CD14-positive monocyte (primary cell): ENCODE results near the gene KRTAP13-2. TPM values are rescaled to one million over a fixed set of nuclear protein-coding genes. Genes with fewer than 3 reads are reported as not detected.

Experiments
- DNase-seq, 3 donors: peaks; one replicate each; pipeline ENCODE4 v3.0.0-alpha.2; 2011 to 2022
- H2AFZ ChIP-seq: 2 replicates; pipeline ENCODE4 v1.6.0; 2012; ENCODE audit warnings: mild to moderate bottlenecking, low read depth, low read length, inconsistent platforms; ENCODE audit not compliant: insufficient read depth, poor library complexity, severe bottlenecking
- H3K27ac ChIP-seq, 2 donors: 1 replicate in 1 of 2; 2 replicates in 1 of 2; pipeline ENCODE4 v1.5.1; 2012 to 2013; ENCODE audit warnings: low read length in 2 of 2, control low read depth in 1 of 2, inconsistent platforms in 1 of 2, low read depth in 1 of 2, mild to moderate bottlenecking in 1 of 2
- H3K27me3 ChIP-seq, 2 donors: one replicate each; pipeline versions ENCODE4 v1.6.0 to v1.6.1; 2011 to 2013; ENCODE audit warnings: low read length in 2 of 2; ENCODE audit not compliant: control insufficient read depth in 2 of 2, insufficient read depth in 2 of 2
- H3K36me3 ChIP-seq, 2 donors: replicated peaks in 1 of 2; 1 replicate in 1 of 2; 2 replicates in 1 of 2; pipeline versions ENCODE4 v1.5.1 to v1.6.1; 2012 to 2013; ENCODE audit warnings: low read length in 2 of 2, control low read depth in 1 of 2, inconsistent platforms in 1 of 2, mild to moderate bottlenecking in 1 of 2; ENCODE audit not compliant: insufficient read depth in 2 of 2, control insufficient read depth in 1 of 2
- H3K4me1 ChIP-seq, 2 donors: 1 replicate in 1 of 2; 2 replicates in 1 of 2; pipeline versions ENCODE4 v1.5.1 to v1.6.1; 2012 to 2013; ENCODE audit warnings: low read length in 2 of 2, control low read depth in 1 of 2, inconsistent platforms in 1 of 2, mild to moderate bottlenecking in 1 of 2, moderate library complexity in 1 of 2; ENCODE audit not compliant: insufficient read depth in 2 of 2, control insufficient read depth in 1 of 2
- H3K4me2 ChIP-seq: replicated peaks from 2 replicates; pipeline ENCODE3; 2012; ENCODE audit warnings: low read length, moderate library complexity, mild to moderate bottlenecking; ENCODE audit not compliant: poor library complexity, severe bottlenecking; ENCODE audit errors: extremely low read depth
- H3K4me3 ChIP-seq, 3 experiments: fragments of 200-600 bp in 1 of 3; sonication (generic) in 1 of 3; replicated peaks in 1 of 3; 1 replicate in 2 of 3; 2 replicates in 1 of 3; pipeline ENCODE4 v1.5.1; 2011 to 2013; ENCODE audit warnings: low read length in 3 of 3, mild to moderate bottlenecking in 3 of 3, control low read depth in 2 of 3, low read depth in 2 of 3, inconsistent platforms in 1 of 3, moderate library complexity in 1 of 3
- H3K79me2 ChIP-seq: 2 replicates; pipeline ENCODE4 v1.6.0; 2012; ENCODE audit warnings: mild to moderate bottlenecking, control low read depth, inconsistent platforms, low read length, moderate library complexity; ENCODE audit not compliant: insufficient read depth
- H3K9ac ChIP-seq: 2 replicates; pipeline ENCODE4 v1.6.0; 2017; ENCODE audit warnings: low read length, mild to moderate bottlenecking; ENCODE audit not compliant: insufficient read depth, poor library complexity, severe bottlenecking
- H3K9me3 ChIP-seq, 2 donors: replicated peaks in 1 of 2; 1 replicate in 1 of 2; 2 replicates in 1 of 2; pipeline versions ENCODE4 v1.5.1 to v1.6.1; 2012 to 2013; ENCODE audit warnings: low read length in 2 of 2, control low read depth in 1 of 2; ENCODE audit not compliant: control insufficient read depth in 1 of 2, insufficient read depth in 1 of 2
- H4K20me1 ChIP-seq: 2 replicates; pipeline ENCODE4 v1.6.0; 2012; ENCODE audit warnings: mild to moderate bottlenecking, low read length, control low read depth, moderate library complexity; ENCODE audit not compliant: insufficient read depth
- H3K27ac Mint-ChIP-seq, 7 donors: one replicate each; pipeline ENCODE4 v1.8.0; 2020; ENCODE audit warnings: mild to moderate bottlenecking in 7 of 7, mixed read lengths in 7 of 7, moderate library complexity in 6 of 7, inconsistent platforms in 2 of 7
- H3K27me3 Mint-ChIP-seq, 3 donors: one replicate each; pipeline ENCODE4 v1.8.0; 2021 to 2022; ENCODE audit warnings: low read depth in 3 of 3, mild to moderate bottlenecking in 3 of 3, mixed read lengths in 3 of 3, moderate library complexity in 3 of 3, inconsistent platforms in 1 of 3
- H3K36me3 Mint-ChIP-seq, 2 donors: one replicate each; pipeline ENCODE4 v1.8.0; 2020; ENCODE audit warnings: mixed read lengths in 2 of 2, inconsistent platforms in 1 of 2, mild to moderate bottlenecking in 1 of 2
- H3K4me1 Mint-ChIP-seq: one replicate; pipeline ENCODE4 v1.8.0; 2020; ENCODE audit warnings: mild to moderate bottlenecking, mixed read lengths
- H3K4me3 Mint-ChIP-seq, 2 donors: one replicate each; pipeline ENCODE4 v1.8.0; 2020; ENCODE audit warnings: mild to moderate bottlenecking in 2 of 2, mixed read lengths in 2 of 2, moderate library complexity in 1 of 2
- H3K9me3 Mint-ChIP-seq, 7 donors: one replicate each; pipeline ENCODE4 v1.8.0; 2020 to 2022; ENCODE audit warnings: mixed read lengths in 7 of 7, mild to moderate bottlenecking in 6 of 7, moderate library complexity in 6 of 7, inconsistent platforms in 2 of 7
- WGBS: methylation state at CpG from one replicate; pipeline ENCODE4 v1.1.5; 2013; ENCODE audit warnings: missing lambda C conversion rate; ENCODE audit not compliant: insufficient coverage; 5-methylcytosine and 5-hydroxymethylcytosine counted together
- intact Hi-C, 2 donors: fragments of 100-400 bp; cut with micrococcal nuclease; formaldehyde crosslinking; loops; one replicate each; pipeline versions ENCODE4 v1.15.0 to v1.15.1; 2023
- polyA plus RNA-seq, 3 donors: library from polyadenylated mRNA; depleted of rRNA in 1 of 3; unstranded in 2 of 3; stranded (reverse) in 1 of 3; fragments of 300-500 nt in 2 of 3; fragments of >200 nt in 1 of 3; fragmentation: Illumina TruSeq in 2 of 3; gene quantifications; 1 replicate in 2 of 3; 2 replicates in 1 of 3; pipeline ENCODE4 v1.2.3, GENCODE V29; 2012 to 2021
- TF ChIP-seq, protein P1 (sequence below): fragments of 200-600 bp; IDR thresholded peaks from one replicate; pipeline ENCODE4 v1.8.0; 2022; ENCODE audit warnings: antibody characterized with exemption, mild to moderate bottlenecking

KRTAP13-2 gene
- polyA plus RNA-seq, 3 donors = not detected

- Mint-ChIP-seq H3K4me3 (no peak overlapping the region), H3K27me3 (peaks cover under 1 to 3% (median 1%) of the 10 kb centered on the region in 3 donors), H3K9me3 (peaks cover 0 to 6% (median 4%) of the 10 kb centered on the region in 7 donors), H3K4me1 (no peaks in the 10 kb centered on the region), H3K36me3 (no peaks in the 10 kb centered on the region), H3K27ac (no peak overlapping the region)
- Histone ChIP-seq H3K4me3 (no peak overlapping the region), H3K79me2 (no peaks in the 10 kb centered on the region), H3K9me3 (no peaks in the 10 kb centered on the region), H3K4me1 (no peaks in the 10 kb centered on the region), H3K9ac (no peak overlapping the region), H3K27ac (no peak overlapping the region), H3K4me2 (no peak overlapping the region), H4K20me1 (no peaks in the 10 kb centered on the region), H3K27me3 (no peaks in the 10 kb centered on the region), H2AFZ (no peak overlapping the region), H3K36me3 (no peaks in the 10 kb centered on the region)
- no peak for DNase-seq
- TF ChIP-seq, protein P1, sequence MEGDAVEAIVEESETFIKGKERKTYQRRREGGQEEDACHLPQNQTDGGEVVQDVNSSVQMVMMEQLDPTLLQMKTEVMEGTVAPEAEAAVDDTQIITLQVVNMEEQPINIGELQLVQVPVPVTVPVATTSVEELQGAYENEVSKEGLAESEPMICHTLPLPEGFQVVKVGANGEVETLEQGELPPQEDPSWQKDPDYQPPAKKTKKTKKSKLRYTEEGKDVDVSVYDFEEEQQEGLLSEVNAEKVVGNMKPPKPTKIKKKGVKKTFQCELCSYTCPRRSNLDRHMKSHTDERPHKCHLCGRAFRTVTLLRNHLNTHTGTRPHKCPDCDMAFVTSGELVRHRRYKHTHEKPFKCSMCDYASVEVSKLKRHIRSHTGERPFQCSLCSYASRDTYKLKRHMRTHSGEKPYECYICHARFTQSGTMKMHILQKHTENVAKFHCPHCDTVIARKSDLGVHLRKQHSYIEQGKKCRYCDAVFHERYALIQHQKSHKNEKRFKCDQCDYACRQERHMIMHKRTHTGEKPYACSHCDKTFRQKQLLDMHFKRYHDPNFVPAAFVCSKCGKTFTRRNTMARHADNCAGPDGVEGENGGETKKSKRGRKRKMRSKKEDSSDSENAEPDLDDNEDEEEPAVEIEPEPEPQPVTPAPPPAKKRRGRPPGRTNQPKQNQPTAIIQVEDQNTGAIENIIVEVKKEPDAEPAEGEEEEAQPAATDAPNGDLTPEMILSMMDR = no peak
- intact Hi-C loops = no loop called here
- no CpG with 5 or more reads among the region's 1 CpG for WGBS
These were observed 20.5 kb downstream of the KRTAP13-2 start for GRCh38 chr21:30351534-30351933.

GRCh38 chr21:30349572-30349971, 22.5 kb downstream of the KRTAP13-2 start:
- Histone ChIP-seq H3K4me3 (no peak overlapping the region), H4K20me1 (no peaks in the 10 kb centered on the region), H3K36me3 (no peaks in the 10 kb centered on the region), H3K9ac (no peak overlapping the region), H3K4me1 (no peaks in the 10 kb centered on the region), H2AFZ (no peak overlapping the region), H3K79me2 (no peaks in the 10 kb centered on the region), H3K9me3 (no peaks in the 10 kb centered on the region), H3K27ac (no peak overlapping the region), H3K27me3 (no peaks in the 10 kb centered on the region), H3K4me2 (no peak overlapping the region)
- peaks cover 0 to 3% (median 3%) of the 10 kb centered on the region in 3 donors for H3K27me3 Mint-ChIP-seq
- no peak overlapping the region for H3K4me3 Mint-ChIP-seq
- no CpG with 5 or more reads among the region's 3 CpGs for WGBS
- no peaks in the 10 kb centered on the region for H3K36me3 Mint-ChIP-seq
- H3K4me1 Mint-ChIP-seq = no peaks in the 10 kb centered on the region
- no peak overlapping the region for H3K27ac Mint-ChIP-seq
- intact Hi-C loops = loop anchor here in 1 of 2 donors (10.0 kb wide), 1 partner anchor 735 kb away; no protein-coding TSS in a partner anchor
- TF ChIP-seq, protein P1 = no peak
- peaks cover 2 to 14% (median 9%) of the 10 kb centered on the region in 7 donors for H3K9me3 Mint-ChIP-seq
- no peak for DNase-seq
